LNCAP (cell line): ENCODE results near the gene OR52L1.

Experiments used
- CTCF ChIP-seq: fragments of 450-650 bp; IDR thresholded peaks from 2 replicates; pipeline ENCODE4 v1.5.1; 2017; ENCODE audit warnings: mild to moderate bottlenecking

Gene OR52L1

DNA sequence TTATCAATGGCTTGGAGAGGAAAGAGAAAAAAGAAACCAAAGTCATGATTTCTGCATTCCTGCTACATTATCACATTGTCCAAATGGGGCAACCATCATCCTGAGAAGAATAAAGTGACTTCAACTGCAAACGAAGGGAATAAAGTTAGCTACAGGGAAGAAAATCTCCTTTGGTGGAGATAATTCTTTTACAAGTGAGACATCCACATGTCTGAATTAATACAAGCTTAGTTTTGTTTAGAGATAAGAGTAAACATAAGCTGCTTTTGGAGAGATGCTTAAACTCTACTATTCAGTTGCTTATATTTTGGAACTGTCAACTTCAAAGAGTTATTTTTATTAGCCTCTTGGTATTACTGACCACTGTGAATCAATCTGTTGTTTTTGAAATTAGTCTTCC lies at the start of gene OR52L1:
Gene OR52L1 (minus strand): TSS at position 101 of the 400 bp plus-strand sequence. CDS start 55 bp downstream, at position 46.
- no peak for TF ChIP-seq CTCF

- TF ChIP-seq CTCF = no peak
These were observed 44.1 kb upstream of the OR52L1 start, which contains the start of gene OR56A1 for GRCh38 chr11:6030708-6031405. TSS of gene OR56A1 (minus strand) at chr11:6030758. CDS start at chr11:6027692, 3,066 bp downstream.

DNA sequence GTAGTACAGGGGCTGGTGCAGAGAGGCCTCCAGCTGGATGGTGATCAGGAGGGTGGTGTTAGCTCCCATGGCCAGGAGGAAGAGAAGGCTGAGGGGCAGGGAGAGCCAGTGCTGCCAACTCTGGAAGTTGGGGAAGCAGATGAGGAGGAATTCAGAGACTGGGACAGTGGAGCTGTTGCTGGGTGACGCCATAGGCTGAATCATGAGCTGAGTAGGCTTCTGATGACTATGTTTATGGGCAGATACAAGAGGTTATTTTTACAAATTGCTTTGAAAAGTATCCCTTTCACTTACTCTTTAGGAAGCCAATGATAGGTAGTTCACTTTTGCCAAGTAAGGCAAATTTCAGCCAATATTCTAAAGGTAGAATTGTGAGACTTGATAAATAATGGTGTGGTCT lies 40.7 kb upstream of the OR52L1 start:
- no peak for TF ChIP-seq CTCF

DNA sequence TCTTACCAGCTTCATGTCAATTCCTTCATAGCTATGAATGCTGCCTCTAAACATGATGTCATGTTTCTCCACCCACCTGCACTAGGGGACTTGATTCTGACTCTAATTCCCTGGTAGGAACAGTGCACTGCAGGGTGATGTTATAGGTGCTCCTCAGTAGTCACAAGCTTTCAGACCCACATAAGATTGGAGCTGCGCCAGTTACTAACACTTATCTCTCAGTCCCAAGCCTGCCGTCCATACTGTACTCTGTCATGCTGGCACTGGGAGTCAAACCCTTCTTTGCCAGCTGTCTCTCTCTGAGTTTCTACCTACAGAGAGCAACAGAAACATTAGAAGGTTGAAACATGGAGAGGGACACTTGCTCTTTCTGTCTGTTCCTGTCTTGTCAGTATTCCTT lies 38.3 kb upstream of the OR52L1 start:
- no peak for TF ChIP-seq CTCF

DNA sequence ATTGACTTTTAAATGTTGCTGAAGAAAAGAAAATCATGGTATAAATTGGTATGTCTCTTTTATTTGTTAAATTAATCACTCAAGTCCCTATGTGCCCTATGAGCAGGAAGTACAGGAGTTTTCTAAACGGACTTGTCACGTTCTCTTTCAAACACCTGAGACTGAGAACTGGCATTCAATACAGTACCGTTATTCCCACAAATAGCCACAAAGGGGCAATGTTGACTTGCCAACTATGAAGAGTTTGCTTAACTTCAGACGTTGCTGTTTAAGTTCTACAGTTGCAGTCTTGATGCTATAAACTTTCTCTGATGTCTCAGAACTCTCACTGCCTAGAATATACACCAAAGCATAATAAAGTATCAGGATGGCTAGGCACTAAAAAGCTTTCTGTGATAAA lies 36.2 kb upstream of the OR52L1 start:
- peak; percentile 54; the same call in 1 of the 2 replicates for TF ChIP-seq CTCF

DNA sequence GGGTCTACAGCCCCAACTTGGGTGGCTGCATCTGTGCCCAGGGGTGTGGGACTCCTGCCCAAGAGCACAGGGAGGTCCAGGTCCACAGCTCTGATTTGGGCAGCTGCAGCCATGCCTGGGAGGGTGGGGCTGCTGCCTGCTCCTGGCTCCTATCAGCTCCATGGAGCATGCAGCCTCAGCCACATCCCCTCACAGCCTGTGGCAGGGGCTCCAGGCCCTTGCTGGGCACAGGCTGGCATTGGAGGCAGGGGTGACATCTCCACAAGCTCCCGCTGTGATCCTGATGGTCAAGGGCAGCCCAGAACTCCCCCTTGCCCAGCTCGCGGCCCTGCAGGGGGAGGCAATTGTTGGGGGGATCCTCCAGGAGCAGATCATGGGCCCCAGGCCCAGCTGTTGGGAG lies 26.3 kb upstream of the OR52L1 start:
- no peak for TF ChIP-seq CTCF

- TF ChIP-seq CTCF = no peak
These were observed 25.4 kb upstream of the OR52L1 start for GRCh38 chr11:6012035-6012668.
